Stomach (tissue), 4 donors: ENCODE measurements around the gene COLQ.

ENCODE experiments used
- POLR2A ChIP-seq, 4 donors: fragments of 450-650 bp; IDR thresholded peaks; one replicate each; pipeline ENCODE4 v1.6.1; 2016; ENCODE audit warnings: antibody characterized with exemption in 4 of 4, control low read depth in 2 of 4, mild to moderate bottlenecking in 1 of 4, moderate library complexity in 1 of 4
- POLR2AphosphoS5 ChIP-seq, 3 donors: sonication (generic); formaldehyde crosslinking; IDR thresholded peaks; one replicate each; pipeline ENCODE4 v1.6.1; 2016; ENCODE audit warnings: antibody characterized with exemption in 3 of 3
- TF ChIP-seq, protein P1 (sequence below), 7 experiments: fragments of 450-650 bp in 4 of 7; fragments of 200-600 bp in 3 of 7; sonication (generic) in 3 of 7; IDR thresholded peaks; one replicate each; pipeline ENCODE4 v1.5.1; 2016 to 2019; ENCODE audit warnings: antibody characterized with exemption in 7 of 7, control low read depth in 2 of 7, mild to moderate bottlenecking in 1 of 7

DNA sequence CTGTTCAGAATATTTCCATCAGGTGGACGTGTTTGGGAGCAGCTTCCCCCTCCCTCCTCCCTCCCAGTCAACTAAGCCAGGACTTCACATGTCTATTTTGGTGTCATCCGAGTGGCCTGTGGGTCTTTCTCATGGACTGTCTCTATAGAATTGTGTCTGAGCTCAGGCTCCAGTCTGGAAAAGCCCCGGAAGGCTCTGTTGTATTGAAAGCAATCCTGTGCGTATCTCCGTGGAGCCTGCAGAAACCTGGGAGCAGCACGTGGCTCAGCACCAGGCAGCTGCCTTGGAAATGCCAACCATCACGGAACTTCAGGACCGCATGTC lies 25.2 kb downstream of the COLQ start:
- TF ChIP-seq, protein P1, sequence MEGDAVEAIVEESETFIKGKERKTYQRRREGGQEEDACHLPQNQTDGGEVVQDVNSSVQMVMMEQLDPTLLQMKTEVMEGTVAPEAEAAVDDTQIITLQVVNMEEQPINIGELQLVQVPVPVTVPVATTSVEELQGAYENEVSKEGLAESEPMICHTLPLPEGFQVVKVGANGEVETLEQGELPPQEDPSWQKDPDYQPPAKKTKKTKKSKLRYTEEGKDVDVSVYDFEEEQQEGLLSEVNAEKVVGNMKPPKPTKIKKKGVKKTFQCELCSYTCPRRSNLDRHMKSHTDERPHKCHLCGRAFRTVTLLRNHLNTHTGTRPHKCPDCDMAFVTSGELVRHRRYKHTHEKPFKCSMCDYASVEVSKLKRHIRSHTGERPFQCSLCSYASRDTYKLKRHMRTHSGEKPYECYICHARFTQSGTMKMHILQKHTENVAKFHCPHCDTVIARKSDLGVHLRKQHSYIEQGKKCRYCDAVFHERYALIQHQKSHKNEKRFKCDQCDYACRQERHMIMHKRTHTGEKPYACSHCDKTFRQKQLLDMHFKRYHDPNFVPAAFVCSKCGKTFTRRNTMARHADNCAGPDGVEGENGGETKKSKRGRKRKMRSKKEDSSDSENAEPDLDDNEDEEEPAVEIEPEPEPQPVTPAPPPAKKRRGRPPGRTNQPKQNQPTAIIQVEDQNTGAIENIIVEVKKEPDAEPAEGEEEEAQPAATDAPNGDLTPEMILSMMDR (IDR thresholded peaks at IDR 0.05): no peak
- no peak for TF ChIP-seq POLR2AphosphoS5 (IDR thresholded peaks at IDR 0.05)
- no peak for TF ChIP-seq POLR2A (IDR thresholded peaks at IDR 0.05)
